Smooth muscle cell (in vitro differentiated cells): ENCODE measurements around the gene CSRP1. TPM values are rescaled to one million over a fixed set of nuclear protein-coding genes. Genes with fewer than 3 reads are reported as not detected.

Experiments
- DNase-seq: peaks from one replicate; lab custom pipeline; 2025; ENCODE audit not compliant: unreplicated experiment; lab: John Stamatoyannopoulos, UW
- H2AFZ ChIP-seq: fragments of 200-600 bp; sonication (generic); 2 replicates; pipeline ENCODE4 v1.6.0; 2016; ENCODE audit warnings: antibody characterized with exemption, low read depth, mild to moderate bottlenecking
- H3F3A ChIP-seq: fragments of 200-600 bp; sonication (generic); 2 replicates; pipeline ENCODE4 v1.6.0; 2017; ENCODE audit warnings: antibody characterized with exemption, low read depth
- H3K27ac ChIP-seq: fragments of 200-600 bp; sonication (generic); 2 replicates; pipeline ENCODE4 v1.5.1; 2016; ENCODE audit warnings: low read depth, mild to moderate bottlenecking
- H3K27me3 ChIP-seq: fragments of 200-600 bp; sonication (generic); 2 replicates; pipeline ENCODE4 v1.6.1; 2016; ENCODE audit warnings: low read depth, mild to moderate bottlenecking
- H3K36me3 ChIP-seq: fragments of 200-600 bp; sonication (generic); 2 replicates; pipeline ENCODE4 v1.5.1; 2016; ENCODE audit warnings: low read depth
- H3K4me1 ChIP-seq: fragments of 200-600 bp; sonication (generic); 2 replicates; pipeline ENCODE4 v1.5.1; 2016; ENCODE audit warnings: low read depth
- H3K4me2 ChIP-seq: fragments of 200-600 bp; sonication (generic); 2 replicates; pipeline ENCODE4 v1.6.0; 2016; ENCODE audit warnings: mild to moderate bottlenecking
- H3K4me3 ChIP-seq: fragments of 200-600 bp; sonication (generic); 2 replicates; pipeline ENCODE4 v1.5.1; 2016; ENCODE audit warnings: mild to moderate bottlenecking
- H3K79me2 ChIP-seq: fragments of 200-600 bp; sonication (generic); 2 replicates; pipeline ENCODE4 v1.6.0; 2016; ENCODE audit warnings: low read depth, mild to moderate bottlenecking
- H3K9ac ChIP-seq: fragments of 200-600 bp; sonication (generic); 2 replicates; pipeline ENCODE4 v1.6.0; 2016; ENCODE audit warnings: low read depth
- H3K9me3 ChIP-seq: fragments of 200-600 bp; sonication (generic); replicated peaks from 2 replicates; pipeline ENCODE4 v1.5.1; 2016; ENCODE audit warnings: low read depth
- H4K20me1 ChIP-seq: fragments of 200-600 bp; sonication (generic); 2 replicates; pipeline ENCODE4 v1.6.0; 2016; ENCODE audit warnings: low read depth
- CTCF ChIP-seq: fragments of 200-600 bp; sonication (generic); IDR thresholded peaks from 2 replicates; pipeline ENCODE4 v1.5.1; 2017; ENCODE audit warnings: borderline replicate concordance, mild to moderate bottlenecking, antibody characterized with exemption; ENCODE audit not compliant: insufficient read depth, poor library complexity, severe bottlenecking
- WGBS: methylation state at CpG from one replicate; pipeline ENCODE4 v1.1.7; 2016; ENCODE audit warnings: low lambda C conversion rate; 5-methylcytosine and 5-hydroxymethylcytosine counted together
- polyA plus RNA-seq: library from polyadenylated mRNA; unstranded; fragments of >200 nt; fragmentation: Nextera tagmentation; extraction: Ambion mirVana; gene quantifications from 2 replicates; pipeline ENCODE4 v1.2.1, GENCODE V29; 2016
- total RNA-seq: library from RNA; depleted of rRNA; stranded (reverse); fragments of >200 nt; gene quantifications from 2 replicates; pipeline ENCODE4 v1.2.3, GENCODE V29; 2014

Gene CSRP1
- total and polyA plus RNA-seq, 2 experiments from 2014 or later, result 202 to 345 TPM

- H3K4me2 ChIP-seq, result no peak overlapping the region
- TF ChIP-seq CTCF, result no peak
- peaks cover 7% of the 10 kb centered on the region for H3K4me1 ChIP-seq
- peaks cover 28% of the 10 kb centered on the region for H3F3A ChIP-seq
- H3K9me3 ChIP-seq, result no peaks in the 10 kb centered on the region
- no peak overlapping the region for H3K27ac ChIP-seq
- H3K4me3 ChIP-seq, result no peak overlapping the region
- DNase-seq, result no peak
- no peaks in the 10 kb centered on the region for H3K36me3 ChIP-seq
- WGBS, result 85% methylated on average over 5 of the region's 5 CpGs
- H2AFZ ChIP-seq, result no peak overlapping the region
- no peaks in the 10 kb centered on the region for H3K27me3 ChIP-seq
- H3K9ac ChIP-seq, result no peak overlapping the region
- no peaks in the 10 kb centered on the region for H3K79me2 ChIP-seq
- H4K20me1 ChIP-seq, result no peaks in the 10 kb centered on the region
These were observed 24.2 kb downstream of the CSRP1 start for GRCh38 chr1:201482755-201483154.

GRCh38 chr1:201481761-201482493 lies 25.0 kb downstream of the CSRP1 start:
- no peaks in the 10 kb centered on the region for H4K20me1 ChIP-seq
- peak; percentile 79 for TF ChIP-seq CTCF
- H3F3A ChIP-seq, result peaks cover 29% of the 10 kb centered on the region
- no peaks in the 10 kb centered on the region for H3K9me3 ChIP-seq
- H3K9ac ChIP-seq, result no peak overlapping the region
- no peak overlapping the region for H2AFZ ChIP-seq
- peaks cover 13% of the 10 kb centered on the region for H3K4me1 ChIP-seq
- peak; percentile 87 for DNase-seq
- no peaks in the 10 kb centered on the region for H3K27me3 ChIP-seq
- H3K4me3 ChIP-seq, result peak overlapping the region; percentile 39
- WGBS, result 2% methylated on average over 34 of the region's 35 CpGs
- no peaks in the 10 kb centered on the region for H3K79me2 ChIP-seq
- peak overlapping the region; percentile 81 for H3K4me2 ChIP-seq
- peak overlapping the region; percentile 36 for H3K27ac ChIP-seq
- no peaks in the 10 kb centered on the region for H3K36me3 ChIP-seq

GRCh38 chr1:201481004-201481380 lies 25.9 kb downstream of the CSRP1 start:
- H3K27ac ChIP-seq, result peak overlapping the region; percentile 36
- peaks cover 17% of the 10 kb centered on the region for H3K4me1 ChIP-seq
- WGBS, result 9% methylated on average over 17 of the region's 17 CpGs
- peak overlapping the region; percentile 39 for H3K4me3 ChIP-seq
- no peak for DNase-seq
- H3F3A ChIP-seq, result peaks cover 22% of the 10 kb centered on the region
- H3K36me3 ChIP-seq, result no peaks in the 10 kb centered on the region
- H2AFZ ChIP-seq, result no peak overlapping the region
- H3K4me2 ChIP-seq, result peak overlapping the region; percentile 81
- no peaks in the 10 kb centered on the region for H3K79me2 ChIP-seq
- no peak overlapping the region for H3K9ac ChIP-seq
- no peaks in the 10 kb centered on the region for H4K20me1 ChIP-seq
- no peaks in the 10 kb centered on the region for H3K27me3 ChIP-seq
- H3K9me3 ChIP-seq, result no peaks in the 10 kb centered on the region
- no peak for TF ChIP-seq CTCF
